Adrenal gland (tissue), 12 donors: Measurements from ENCODE around the gene OPCML. TPM values are rescaled to one million over a fixed set of nuclear protein-coding genes. Genes with fewer than 3 reads are reported as not detected.

Experiments used
- DNase-seq, 7 donors: peaks; one replicate each; pipeline ENCODE4 v3.0.0-alpha.2; 2019 to 2020
- H3K27ac ChIP-seq, 5 donors: fragments of 200-600 bp; sonication (generic) in 4 of 5; 1 replicate in 3 of 5; 2 replicates in 2 of 5; pipeline versions ENCODE4 v1.5.1 to v1.8.0; 2016 to 2020; ENCODE audit warnings: mild to moderate bottlenecking in 1 of 5
- H3K27me3 ChIP-seq: fragments of 200-600 bp; 2 replicates; pipeline ENCODE4 v1.8.0; 2021
- H3K36me3 ChIP-seq, 2 donors: fragments of 200-600 bp; replicated peaks in 1 of 2; 1 replicate in 1 of 2; 2 replicates in 1 of 2; pipeline versions ENCODE4 v1.5.1 to v1.8.0; 2018 to 2022
- H3K4me1 ChIP-seq, 2 donors: fragments of 200-600 bp; replicated peaks in 1 of 2; 1 replicate in 1 of 2; 2 replicates in 1 of 2; pipeline versions ENCODE4 v1.5.1 to v1.8.0; 2018 to 2021
- H3K4me3 ChIP-seq, 4 donors: fragments of 200-600 bp; sonication (generic) in 3 of 4; one replicate each; pipeline ENCODE4 v1.5.1; 2016 to 2018
- H3K9me3 ChIP-seq, 3 donors: fragments of 200-600 bp; sonication (generic) in 1 of 3; replicated peaks in 1 of 3; 1 replicate in 2 of 3; 2 replicates in 1 of 3; pipeline versions ENCODE4 v1.5.1 to v1.8.0; 2016 to 2021
- CTCF ChIP-seq, 6 experiments: fragments of 450-650 bp in 4 of 6; fragments of 200-600 bp in 2 of 6; sonication (generic) in 1 of 6; IDR thresholded peaks; 1 replicate in 5 of 6; 2 replicates in 1 of 6; pipeline versions ENCODE4 v1.5.1 to v1.8.0; 2016 to 2021; ENCODE audit warnings: antibody characterized with exemption in 6 of 6, mild to moderate bottlenecking in 2 of 6, moderate library complexity in 1 of 6
- POLR2A ChIP-seq, 2 donors: fragments of 450-650 bp; IDR thresholded peaks; one replicate each; pipeline ENCODE4 v1.6.1; 2017; ENCODE audit warnings: antibody characterized with exemption in 2 of 2, mild to moderate bottlenecking in 2 of 2, moderate library complexity in 1 of 2
- WGBS, 4 donors: extraction: QIAGEN DNeasy Blood & Tissue Kit in 2 of 4; methylation state at CpG; one replicate each; pipeline versions ENCODE4 v1.1.5 to v1.1.7; 2013 to 2017; 5-methylcytosine and 5-hydroxymethylcytosine counted together
- intact Hi-C, 2 donors: fragments of 100-400 bp; cut with DNase I; formaldehyde crosslinking; loops; one replicate each; pipeline versions ENCODE4 v1.14.1 to v1.15.0; 2022 to 2023
- polyA plus RNA-seq, 3 donors: library from polyadenylated mRNA; stranded (reverse); fragments of 200-250 nt in 2 of 3; fragments of 350-450 nt in 1 of 3; fragmentation: Illumina TruSeq in 1 of 3; extraction: RNeasy Lipid Tissue Mini Kit (QIAGEN cat#74804) in 1 of 3; gene quantifications; one replicate each; pipeline ENCODE4 v1.2.3, GENCODE V29; 2013 to 2014
- total RNA-seq, 9 donors: library from RNA; depleted of rRNA in 4 of 9; stranded (reverse); fragments of >200 nt in 4 of 9; fragments of 120-200 nt in 1 of 9; fragmentation: NEBNext Ultra II Directional in 1 of 9; extraction: Animal tissue kit (Norgen Biotek cat#: 25700) in 1 of 9; gene quantifications; one replicate each; pipeline versions ENCODE4 v1.1.0 to v1.2.4, GENCODE V29; 2013 to 2023
- donor health status: healthy with polysubstance abuse.
- donor health status: Bipolar disorder and iron deficiency.
- donor health status: DM: yes; HTN: yes; CAD: no.
- donor health status: DM: no; HTN: no; CAD: no.
- donor health status: DM: no; HTN: no; CAD: no.
- donor health status: DM: yes; HTN: yes; CAD: no.

The OPCML gene
- total and polyA plus RNA-seq, 12 donors, result 0.10 to 5.5 (median 0.72) TPM; not detected in 5

GRCh38 chr11:132773751-132774150, 758.5 kb downstream of the OPCML start:
- Histone ChIP-seq H3K9me3 (no peaks in the 10 kb centered on the region), H3K27ac (no peak overlapping the region), H3K4me3 (no peak overlapping the region), H3K27me3 (no peaks in the 10 kb centered on the region), H3K4me1 (peaks cover 0 to 7% of the 10 kb centered on the region in 2 donors), H3K36me3 (no peaks in the 10 kb centered on the region)
- intact Hi-C loops, result no loop called here
- WGBS, 4 donors, result 47 to 71% (median 65%) methylated on average over 2 of the region's 2 CpGs
- no peak for DNase-seq
- TF ChIP-seq CTCF (IDR thresholded peaks at IDR 0.05), result no peak
- TF ChIP-seq POLR2A (IDR thresholded peaks at IDR 0.05), result no peak

- Histone ChIP-seq H3K27me3 (no peaks in the 10 kb centered on the region), H3K4me3 (no peak overlapping the region), H3K36me3 (no peaks in the 10 kb centered on the region), H3K9me3 (no peaks in the 10 kb centered on the region), H3K27ac (no peak overlapping the region), H3K4me1 (peaks cover 0 to 7% of the 10 kb centered on the region in 2 donors)
- TF ChIP-seq POLR2A (IDR thresholded peaks at IDR 0.05), result no peak
- no peak for TF ChIP-seq CTCF (IDR thresholded peaks at IDR 0.05)
- intact Hi-C loops, result no loop called here
- WGBS, 4 donors, result 70 to 73% (median 72%) methylated on average over 19 of the region's 19 CpGs
- DNase-seq, result no peak
These were observed 759.4 kb downstream of the OPCML start for GRCh38 chr11:132772703-132773545.

GRCh38 chr11:132771746-132772145, 760.6 kb downstream of the OPCML start:
- H3K4me1 ChIP-seq, result peaks cover 0 to 7% of the 10 kb centered on the region in 2 donors
- H3K27me3 ChIP-seq, result no peaks in the 10 kb centered on the region
- H3K36me3 ChIP-seq, result no peaks in the 10 kb centered on the region
- no peak for DNase-seq
- no peak overlapping the region for H3K27ac ChIP-seq
- no peak for TF ChIP-seq CTCF (IDR thresholded peaks at IDR 0.05)
- no peak for TF ChIP-seq POLR2A (IDR thresholded peaks at IDR 0.05)
- intact Hi-C loops, result no loop called here
- no peak overlapping the region for H3K4me3 ChIP-seq
- no peaks in the 10 kb centered on the region for H3K9me3 ChIP-seq
- WGBS, 4 donors, result 64 to 80% (median 75%) methylated on average over 5 of the region's 5 CpGs

GRCh38 chr11:132770829-132771530, 761.3 kb downstream of the OPCML start:
- TF ChIP-seq POLR2A (IDR thresholded peaks at IDR 0.05) (no peak), CTCF (IDR thresholded peaks at IDR 0.05) (no peak)
- Histone ChIP-seq H3K4me1 (peaks cover 0 to 7% of the 10 kb centered on the region in 2 donors), H3K36me3 (no peaks in the 10 kb centered on the region), H3K27me3 (no peaks in the 10 kb centered on the region), H3K4me3 (no peak overlapping the region), H3K27ac (no peak overlapping the region), H3K9me3 (no peaks in the 10 kb centered on the region)
- intact Hi-C loops, result no loop called here
- DNase-seq, result peak in 3 of 7 donors; percentile 5 to 56 (median 15)
- 20 to 30% (median 23%) methylated on average over 7 of the region's 7 CpGs for WGBS, 4 donors
